ENCODE measurements around the gene PLD1.
"Not testable (repeated sequence)": the region's sequence is repeated elsewhere in the genome, so short reads cannot be mapped to it uniquely, and the experiment has no call there.

PLD1 gene

GRCh38 chr3:171598990-171599389 lies 211.3 kb downstream of the PLD1 start:
- no peak for DNase-seq

DNA sequence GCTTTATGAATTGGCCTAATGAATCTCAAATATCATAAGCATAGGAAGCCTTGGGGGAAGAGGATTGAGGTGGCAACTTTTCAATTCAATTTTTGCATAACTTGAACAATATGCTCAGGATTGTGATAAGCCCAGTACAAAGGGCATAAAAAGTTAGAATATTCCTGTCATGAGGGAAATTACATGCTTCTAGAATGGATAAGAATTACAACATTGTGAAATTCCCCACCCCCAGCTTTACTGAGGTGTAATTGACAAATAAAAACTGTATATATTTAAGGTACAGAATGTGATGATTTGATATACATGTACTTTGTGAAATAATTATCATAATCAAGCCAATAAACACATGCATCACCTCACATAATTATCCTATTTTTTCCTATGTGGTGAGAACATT lies 217.5 kb downstream of the PLD1 start:
- DNase-seq = no peak

DNA sequence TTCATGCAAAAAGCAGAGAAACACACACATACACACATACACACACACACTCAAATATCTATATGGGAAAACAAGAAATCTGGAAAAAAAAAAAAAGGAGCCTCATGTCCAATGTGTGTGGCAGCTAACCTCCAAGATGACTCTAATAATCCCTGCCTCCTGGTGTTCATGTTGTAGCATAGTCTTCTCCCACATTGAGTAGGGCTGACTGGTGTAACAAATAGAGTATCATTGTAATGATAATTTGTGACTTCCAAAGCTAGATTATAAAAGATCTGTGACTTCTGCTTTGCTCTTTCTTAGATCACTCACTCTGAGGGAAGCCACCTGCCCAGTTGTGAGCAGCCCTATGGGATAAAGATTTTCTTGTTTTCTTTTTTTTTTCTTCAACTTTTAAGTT lies 219.2 kb downstream of the PLD1 start:
- no peak for DNase-seq

DNA sequence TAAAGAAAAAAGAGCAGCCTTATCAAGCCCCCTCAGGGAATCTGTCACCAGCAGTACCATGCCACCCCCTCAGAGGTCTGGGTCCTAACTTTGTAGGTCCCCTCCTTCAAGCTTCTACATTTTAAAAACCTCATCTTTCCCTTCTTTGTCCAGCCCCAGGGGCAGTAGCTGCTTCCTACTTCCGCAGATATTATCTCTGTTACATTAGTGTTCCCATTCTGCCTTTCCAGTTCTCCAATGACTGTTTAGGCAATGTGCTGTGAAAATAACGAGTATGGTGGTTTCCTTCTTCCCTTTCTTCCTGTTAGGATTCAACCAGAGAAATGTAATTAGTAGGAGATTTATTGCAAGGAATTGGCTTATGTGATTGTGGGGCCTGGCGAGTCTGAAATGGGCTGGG lies 224.0 kb downstream of the PLD1 start:
- no peak for DNase-seq

- no peak for DNase-seq
These were observed 225.2 kb downstream of the PLD1 start for GRCh38 chr3:171585039-171585438.

DNA sequence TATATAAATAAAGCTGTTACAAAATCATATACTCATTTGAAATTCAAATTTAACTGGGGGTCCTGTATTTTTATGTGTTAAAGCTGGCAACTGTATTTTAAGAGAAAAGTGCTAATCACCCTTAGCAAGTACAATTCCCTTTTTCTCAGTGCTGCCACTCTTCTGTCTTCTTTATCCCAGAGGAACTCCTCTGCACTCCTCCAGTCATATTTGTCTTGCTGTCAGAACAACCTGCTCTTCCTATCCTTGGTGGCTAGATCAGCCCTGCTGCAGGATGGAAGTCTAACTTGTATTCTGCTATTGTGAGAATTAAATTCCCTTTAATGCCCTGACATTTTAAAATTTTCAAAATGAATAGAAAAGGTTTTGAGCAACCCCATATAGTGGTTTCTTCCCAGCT lies 226.2 kb downstream of the PLD1 start:
- DNase-seq = no peak

DNA sequence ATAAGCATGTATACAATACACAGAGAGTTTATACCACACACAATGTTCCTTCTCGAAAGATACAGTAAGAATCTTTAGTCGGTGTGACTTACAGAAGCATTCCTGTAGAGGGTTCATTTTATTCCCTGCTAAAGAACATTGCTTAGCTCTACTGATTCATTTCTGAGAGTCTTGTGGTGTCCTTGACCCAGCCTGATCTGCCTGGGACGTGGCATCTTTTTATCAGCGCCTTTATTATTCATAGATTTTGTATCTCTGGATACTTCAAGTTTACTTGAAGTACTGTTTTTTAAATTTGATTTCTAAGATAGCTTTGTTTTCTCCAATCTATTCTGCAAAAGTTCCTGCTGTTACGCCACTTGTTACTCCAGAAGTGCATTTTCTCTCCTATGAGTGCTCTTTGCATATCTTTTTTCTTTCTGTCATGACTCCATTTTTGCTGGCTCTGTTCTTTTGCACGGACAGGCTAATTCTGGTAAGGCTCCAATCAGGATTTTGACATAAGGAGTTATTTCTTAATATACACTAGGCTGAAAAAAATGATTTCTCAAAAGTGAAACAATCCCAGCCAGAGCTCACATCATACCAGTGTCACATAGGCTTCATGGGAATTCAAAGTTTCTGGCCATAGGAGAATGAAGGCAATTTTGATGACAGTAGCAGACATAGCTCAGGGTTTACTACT lies 235.6 kb downstream of the PLD1 start:
- DNase-seq = no peak

- DNase-seq = no peak
These were observed 240.6 kb downstream of the PLD1 start for GRCh38 chr3:171569571-171570132.

DNA sequence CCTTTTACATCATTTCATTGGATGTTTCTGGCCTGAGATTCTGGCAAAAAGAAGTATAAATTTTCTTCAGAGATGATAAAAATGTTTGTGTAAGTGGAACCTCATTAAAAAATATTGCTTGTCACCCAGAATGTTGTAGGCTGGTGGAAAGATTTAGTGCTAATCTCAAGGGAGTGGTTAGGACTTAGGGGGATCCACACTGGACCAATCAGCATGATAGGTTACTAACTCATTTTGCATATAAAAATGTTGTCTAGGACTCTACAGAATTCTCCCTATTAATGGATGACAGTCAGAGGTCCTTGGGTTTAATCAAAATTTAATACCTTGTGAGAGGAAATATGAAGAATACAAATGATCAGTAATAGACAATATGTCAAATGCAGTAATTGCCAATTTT lies 241.5 kb downstream of the PLD1 start:
- DNase-seq = no peak

GRCh38 chr3:171566803-171567422 lies 243.4 kb downstream of the PLD1 start:
- no peak for DNase-seq

DNA sequence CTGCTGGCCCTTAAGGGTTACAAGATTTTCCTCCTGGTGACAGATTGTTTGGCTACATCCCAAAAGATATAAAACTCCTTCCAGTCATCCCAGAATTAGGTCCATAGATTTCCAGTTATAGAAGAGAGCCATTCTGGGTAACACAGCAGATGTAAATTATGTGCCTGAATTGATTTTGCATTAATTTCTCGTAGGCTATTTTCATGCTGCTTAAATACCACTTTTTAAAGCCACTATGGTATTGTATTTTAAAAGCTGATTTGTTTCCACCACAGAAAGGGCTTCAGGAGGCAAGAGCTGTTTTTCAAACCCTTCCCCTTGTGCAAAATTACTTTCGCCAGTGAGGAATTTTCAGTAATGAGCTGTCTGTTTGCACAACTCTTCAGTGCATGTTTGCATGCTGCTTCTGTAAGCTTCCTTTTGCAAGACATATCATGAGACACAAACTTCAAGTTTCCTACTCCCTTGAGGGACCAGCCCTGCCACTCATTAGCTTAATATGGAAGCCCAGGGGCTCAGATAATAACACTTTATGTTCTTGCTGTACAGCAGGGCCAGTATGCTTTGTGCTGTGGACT lies 244.7 kb downstream of the PLD1 start:
- DNase-seq = no peak

GRCh38 chr3:171564748-171565480 lies 245.4 kb downstream of the PLD1 start:
- no peak for DNase-seq

DNA sequence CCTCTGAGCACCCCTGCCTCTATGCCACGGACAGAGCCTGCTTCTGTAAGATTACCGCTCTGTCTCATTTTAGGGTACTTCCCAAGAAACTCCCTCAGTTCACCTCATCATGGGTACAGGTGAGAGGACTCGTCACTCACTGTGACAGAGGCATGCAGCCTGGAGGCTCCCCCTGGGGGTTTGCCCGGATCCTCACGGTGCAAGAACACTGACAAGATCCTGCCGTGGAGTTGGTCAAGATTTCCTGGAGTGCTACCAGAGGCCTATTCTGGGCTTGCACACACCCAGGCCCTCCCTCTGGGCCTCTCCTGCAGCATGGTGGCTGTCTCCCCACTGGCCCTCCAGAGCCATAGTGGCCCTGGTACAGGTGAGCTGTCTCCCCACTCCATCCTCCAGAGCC lies 247.0 kb downstream of the PLD1 start:
- DNase-seq = no peak

- DNase-seq = not testable (repeated sequence)
These were observed 247.8 kb downstream of the PLD1 start for GRCh38 chr3:171562459-171562858.

DNA sequence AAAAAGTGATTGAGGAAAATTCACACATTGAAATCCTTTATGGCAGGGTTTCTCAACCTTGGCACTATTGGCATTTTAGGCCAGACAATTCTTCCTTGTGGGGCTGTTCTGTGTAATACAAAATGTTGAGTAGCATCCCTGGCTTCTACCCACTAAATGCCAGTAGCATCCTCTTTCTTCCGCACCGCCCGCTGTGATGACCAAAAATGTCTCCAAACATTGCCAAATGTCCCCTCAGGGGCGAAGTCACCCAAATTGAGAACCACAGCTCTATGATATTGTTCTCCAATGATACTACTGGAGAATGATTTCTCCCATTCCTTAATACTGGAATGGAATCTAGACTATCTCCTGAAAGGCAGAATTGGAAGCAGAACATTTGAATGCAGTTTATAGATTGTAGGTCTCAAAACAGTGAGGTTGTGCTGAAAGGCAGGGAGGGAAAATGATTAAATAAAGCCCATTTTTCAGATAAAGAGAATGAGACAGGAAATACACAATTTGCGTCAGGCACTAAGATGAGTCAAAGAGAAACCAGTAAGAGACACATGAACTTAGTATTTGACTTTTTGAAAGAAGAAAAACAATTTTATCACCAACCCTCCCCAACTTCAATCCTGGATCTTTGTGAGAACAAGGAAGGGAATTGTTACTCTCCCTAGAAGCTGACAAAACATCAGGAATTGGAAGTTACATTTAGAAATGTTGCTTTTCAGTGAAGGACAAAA lies 248.5 kb downstream of the PLD1 start:
- DNase-seq = no peak

- no peak for DNase-seq
These were observed 250.7 kb downstream of the PLD1 start for GRCh38 chr3:171559586-171559985.

DNA sequence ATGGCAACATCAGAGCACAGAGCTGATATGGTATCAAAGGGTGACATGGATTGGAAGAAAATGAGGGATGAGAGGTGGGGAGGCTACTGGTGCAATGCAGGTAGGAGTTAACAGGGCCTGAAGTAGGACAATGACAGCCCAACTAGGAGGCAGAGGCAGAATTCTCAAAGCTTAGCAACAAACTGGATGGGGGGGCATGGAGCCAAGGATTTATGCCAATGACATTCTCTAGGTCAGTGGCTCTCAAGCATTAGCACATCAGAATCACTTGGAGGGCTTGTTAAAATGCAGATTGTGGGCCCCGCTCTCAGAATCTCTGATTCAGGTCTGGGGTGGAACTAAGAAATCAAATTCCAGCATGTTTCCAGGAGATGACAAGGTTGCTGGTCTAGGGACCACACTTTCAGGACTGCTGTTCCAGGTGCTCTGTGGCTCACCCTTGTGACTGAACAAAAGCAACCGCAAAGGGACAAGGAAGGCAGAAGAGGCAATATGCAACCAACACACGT lies 252.0 kb downstream of the PLD1 start:
- no peak for DNase-seq

GRCh38 chr3:171557173-171557572 lies 253.1 kb downstream of the PLD1 start:
- no peak for DNase-seq

GRCh38 chr3:171556574-171557145 lies 253.6 kb downstream of the PLD1 start:
- DNase-seq = no peak

GRCh38 chr3:171556148-171556547 lies 254.1 kb downstream of the PLD1 start:
- no peak for DNase-seq

GRCh38 chr3:171553086-171553485 lies 257.2 kb downstream of the PLD1 start:
- DNase-seq = no peak

- no peak for DNase-seq
These were observed 257.8 kb downstream of the PLD1 start for GRCh38 chr3:171552531-171552930.

All from activated gamma-delta T cell treated with Interleukin-2 at 50 U/mL for 16 hours (primary cell).